ENCODE data around the gene SIT1.
"Not testable (repeated sequence)": the region's sequence is repeated elsewhere in the genome, so short reads cannot be mapped to it uniquely, and the experiment has no call there.

SIT1 gene

GRCh38 chr9:35641478-35641877, 9.3 kb downstream of the SIT1 start:
- not testable (repeated sequence) for H3K4me3 ChIP-seq (ENCODE audit: low read length); H3K27me3 ChIP-seq (ENCODE audit: control insufficient read depth, insufficient read depth, low read length); H3K36me3 ChIP-seq (ENCODE audit: insufficient read depth, low read length); H3K9ac ChIP-seq (ENCODE audit: low read depth, low read length); H3K9me3 ChIP-seq (replicated peaks; ENCODE audit: low read length); H3K4me2 ChIP-seq (ENCODE audit: low read length)
- H3K4me1 ChIP-seq (ENCODE audit: control insufficient read depth, insufficient read depth, low read length) = peaks cover 19% of the 10 kb centered on the region

- not testable (repeated sequence) for H3K9me3 ChIP-seq (replicated peaks; ENCODE audit: low read length); H3K4me1 ChIP-seq (ENCODE audit: control insufficient read depth, insufficient read depth, low read length); H3K36me3 ChIP-seq (ENCODE audit: insufficient read depth, low read length); H3K4me2 ChIP-seq (ENCODE audit: low read length); H3K27me3 ChIP-seq (ENCODE audit: control insufficient read depth, insufficient read depth, low read length); H3K4me3 ChIP-seq (ENCODE audit: low read length); H3K9ac ChIP-seq (ENCODE audit: low read depth, low read length)
Measured at GRCh38 chr9:35640431-35640830, 10.3 kb downstream of the SIT1 start.

- no peak overlapping the region for H3K4me3 ChIP-seq (ENCODE audit: low read length)
- H3K4me1 ChIP-seq (ENCODE audit: control insufficient read depth, insufficient read depth, low read length) = peaks cover 4% of the 10 kb centered on the region
- no peaks in the 10 kb centered on the region for H3K9me3 ChIP-seq (replicated peaks; ENCODE audit: low read length)
- no peaks in the 10 kb centered on the region for H3K27me3 ChIP-seq (ENCODE audit: control insufficient read depth, insufficient read depth, low read length)
- H3K36me3 ChIP-seq (ENCODE audit: insufficient read depth, low read length) = no peaks in the 10 kb centered on the region
- no peak overlapping the region for H3K4me2 ChIP-seq (ENCODE audit: low read length)
- H3K9ac ChIP-seq (ENCODE audit: low read depth, low read length) = no peak overlapping the region
Measured at GRCh38 chr9:35639631-35640030, 11.1 kb downstream of the SIT1 start.

- H3K4me3 ChIP-seq (ENCODE audit: low read length); H3K4me1 ChIP-seq (ENCODE audit: control insufficient read depth, insufficient read depth, low read length); H3K27me3 ChIP-seq (ENCODE audit: control insufficient read depth, insufficient read depth, low read length); H3K36me3 ChIP-seq (ENCODE audit: insufficient read depth, low read length); H3K9ac ChIP-seq (ENCODE audit: low read depth, low read length); H3K4me2 ChIP-seq (ENCODE audit: low read length); H3K9me3 ChIP-seq (replicated peaks; ENCODE audit: low read length): not testable (repeated sequence)
Measured at GRCh38 chr9:35639225-35639624, 11.5 kb downstream of the SIT1 start.

- not testable (repeated sequence) for H3K9ac ChIP-seq (ENCODE audit: low read depth, low read length); H3K4me2 ChIP-seq (ENCODE audit: low read length); H3K4me1 ChIP-seq (ENCODE audit: control insufficient read depth, insufficient read depth, low read length); H3K27me3 ChIP-seq (ENCODE audit: control insufficient read depth, insufficient read depth, low read length); H3K9me3 ChIP-seq (replicated peaks; ENCODE audit: low read length); H3K36me3 ChIP-seq (ENCODE audit: insufficient read depth, low read length); H3K4me3 ChIP-seq (ENCODE audit: low read length)
Measured at GRCh38 chr9:35638751-35639150, 12.0 kb downstream of the SIT1 start.

- H3K9ac ChIP-seq (ENCODE audit: low read depth, low read length); H3K4me1 ChIP-seq (ENCODE audit: control insufficient read depth, insufficient read depth, low read length); H3K27me3 ChIP-seq (ENCODE audit: control insufficient read depth, insufficient read depth, low read length); H3K4me3 ChIP-seq (ENCODE audit: low read length); H3K4me2 ChIP-seq (ENCODE audit: low read length); H3K36me3 ChIP-seq (ENCODE audit: insufficient read depth, low read length); H3K9me3 ChIP-seq (replicated peaks; ENCODE audit: low read length): not testable (repeated sequence)
Measured at GRCh38 chr9:35637427-35637955, 13.2 kb downstream of the SIT1 start.

- H3K27me3 ChIP-seq (ENCODE audit: control insufficient read depth, insufficient read depth, low read length); H3K9ac ChIP-seq (ENCODE audit: low read depth, low read length); H3K4me1 ChIP-seq (ENCODE audit: control insufficient read depth, insufficient read depth, low read length); H3K4me3 ChIP-seq (ENCODE audit: low read length); H3K4me2 ChIP-seq (ENCODE audit: low read length); H3K36me3 ChIP-seq (ENCODE audit: insufficient read depth, low read length); H3K9me3 ChIP-seq (replicated peaks; ENCODE audit: low read length): not testable (repeated sequence)
Measured at GRCh38 chr9:35636877-35637246, 13.9 kb downstream of the SIT1 start.

GRCh38 chr9:35636135-35636876, 14.4 kb downstream of the SIT1 start:
- no peak overlapping the region for H3K4me3 ChIP-seq (ENCODE audit: low read length)
- no peaks in the 10 kb centered on the region for H3K36me3 ChIP-seq (ENCODE audit: insufficient read depth, low read length)
- H3K4me1 ChIP-seq (ENCODE audit: control insufficient read depth, insufficient read depth, low read length) = no peaks in the 10 kb centered on the region
- H3K27me3 ChIP-seq (ENCODE audit: control insufficient read depth, insufficient read depth, low read length) = no peaks in the 10 kb centered on the region
- no peak overlapping the region for H3K4me2 ChIP-seq (ENCODE audit: low read length)
- H3K9me3 ChIP-seq (replicated peaks; ENCODE audit: low read length) = no peaks in the 10 kb centered on the region
- H3K9ac ChIP-seq (ENCODE audit: low read depth, low read length) = no peak overlapping the region

GRCh38 chr9:35635730-35636129, 15.0 kb downstream of the SIT1 start:
- H3K27me3 ChIP-seq (ENCODE audit: control insufficient read depth, insufficient read depth, low read length) = no peaks in the 10 kb centered on the region
- no peaks in the 10 kb centered on the region for H3K4me1 ChIP-seq (ENCODE audit: control insufficient read depth, insufficient read depth, low read length)
- H3K9me3 ChIP-seq (replicated peaks; ENCODE audit: low read length) = no peaks in the 10 kb centered on the region
- no peak overlapping the region for H3K4me2 ChIP-seq (ENCODE audit: low read length)
- no peak overlapping the region for H3K9ac ChIP-seq (ENCODE audit: low read depth, low read length)
- H3K36me3 ChIP-seq (ENCODE audit: insufficient read depth, low read length) = no peaks in the 10 kb centered on the region
- no peak overlapping the region for H3K4me3 ChIP-seq (ENCODE audit: low read length)

GRCh38 chr9:35629597-35629996, 21.1 kb downstream of the SIT1 start:
- Histone ChIP-seq H3K9me3 (replicated peaks; ENCODE audit: low read length) (no peaks in the 10 kb centered on the region), H3K4me2 (ENCODE audit: low read length) (no peak overlapping the region), H3K27me3 (ENCODE audit: control insufficient read depth, insufficient read depth, low read length) (no peaks in the 10 kb centered on the region), H3K4me3 (ENCODE audit: low read length) (no peak overlapping the region), H3K9ac (ENCODE audit: low read depth, low read length) (no peak overlapping the region), H3K4me1 (ENCODE audit: control insufficient read depth, insufficient read depth, low read length) (no peaks in the 10 kb centered on the region), H3K36me3 (ENCODE audit: insufficient read depth, low read length) (no peaks in the 10 kb centered on the region)

- no peaks in the 10 kb centered on the region for H3K9me3 ChIP-seq (replicated peaks; ENCODE audit: low read length)
- no peaks in the 10 kb centered on the region for H3K4me1 ChIP-seq (ENCODE audit: control insufficient read depth, insufficient read depth, low read length)
- no peak overlapping the region for H3K4me2 ChIP-seq (ENCODE audit: low read length)
- no peaks in the 10 kb centered on the region for H3K36me3 ChIP-seq (ENCODE audit: insufficient read depth, low read length)
- no peak overlapping the region for H3K9ac ChIP-seq (ENCODE audit: low read depth, low read length)
- H3K4me3 ChIP-seq (ENCODE audit: low read length) = no peak overlapping the region
- no peaks in the 10 kb centered on the region for H3K27me3 ChIP-seq (ENCODE audit: control insufficient read depth, insufficient read depth, low read length)
Measured at GRCh38 chr9:35628389-35628991, 22.2 kb downstream of the SIT1 start.

GRCh38 chr9:35627575-35627974, 23.2 kb downstream of the SIT1 start:
- Histone ChIP-seq H3K9me3 (replicated peaks; ENCODE audit: low read length) (no peaks in the 10 kb centered on the region), H3K4me3 (ENCODE audit: low read length) (no peak overlapping the region), H3K4me1 (ENCODE audit: control insufficient read depth, insufficient read depth, low read length) (no peaks in the 10 kb centered on the region), H3K4me2 (ENCODE audit: low read length) (no peak overlapping the region), H3K27me3 (ENCODE audit: control insufficient read depth, insufficient read depth, low read length) (no peaks in the 10 kb centered on the region), H3K36me3 (ENCODE audit: insufficient read depth, low read length) (no peaks in the 10 kb centered on the region), H3K9ac (ENCODE audit: low read depth, low read length) (no peak overlapping the region)

Measured in skeletal muscle satellite cell (primary cell).